IPS-18a (cell line): Measurements from ENCODE around the gene FGGY.

Experiments used
- H3K27ac ChIP-seq: one replicate; pipeline ENCODE4 v1.5.1; 2013; ENCODE audit warnings: low read length
- H3K27me3 ChIP-seq: one replicate; pipeline ENCODE4 v1.6.1; 2013; ENCODE audit warnings: mild to moderate bottlenecking, low read length; ENCODE audit not compliant: control insufficient read depth, insufficient read depth
- H3K36me3 ChIP-seq: one replicate; pipeline ENCODE4 v1.6.1; 2013; ENCODE audit warnings: low read depth, low read length; ENCODE audit not compliant: control insufficient read depth
- H3K4me1 ChIP-seq: one replicate; pipeline ENCODE4 v1.6.1; 2013; ENCODE audit warnings: low read depth, low read length; ENCODE audit not compliant: control insufficient read depth
- H3K4me3 ChIP-seq: one replicate; pipeline ENCODE4 v1.5.1; 2013; ENCODE audit warnings: low read length
- H3K9ac ChIP-seq: one replicate; pipeline ENCODE4 v1.6.1; 2013; ENCODE audit warnings: mild to moderate bottlenecking, low read length, moderate library complexity
- H3K9me3 ChIP-seq: one replicate; pipeline ENCODE4 v1.6.1; 2013; ENCODE audit warnings: low read depth, low read length; ENCODE audit not compliant: control insufficient read depth

Gene FGGY

DNA sequence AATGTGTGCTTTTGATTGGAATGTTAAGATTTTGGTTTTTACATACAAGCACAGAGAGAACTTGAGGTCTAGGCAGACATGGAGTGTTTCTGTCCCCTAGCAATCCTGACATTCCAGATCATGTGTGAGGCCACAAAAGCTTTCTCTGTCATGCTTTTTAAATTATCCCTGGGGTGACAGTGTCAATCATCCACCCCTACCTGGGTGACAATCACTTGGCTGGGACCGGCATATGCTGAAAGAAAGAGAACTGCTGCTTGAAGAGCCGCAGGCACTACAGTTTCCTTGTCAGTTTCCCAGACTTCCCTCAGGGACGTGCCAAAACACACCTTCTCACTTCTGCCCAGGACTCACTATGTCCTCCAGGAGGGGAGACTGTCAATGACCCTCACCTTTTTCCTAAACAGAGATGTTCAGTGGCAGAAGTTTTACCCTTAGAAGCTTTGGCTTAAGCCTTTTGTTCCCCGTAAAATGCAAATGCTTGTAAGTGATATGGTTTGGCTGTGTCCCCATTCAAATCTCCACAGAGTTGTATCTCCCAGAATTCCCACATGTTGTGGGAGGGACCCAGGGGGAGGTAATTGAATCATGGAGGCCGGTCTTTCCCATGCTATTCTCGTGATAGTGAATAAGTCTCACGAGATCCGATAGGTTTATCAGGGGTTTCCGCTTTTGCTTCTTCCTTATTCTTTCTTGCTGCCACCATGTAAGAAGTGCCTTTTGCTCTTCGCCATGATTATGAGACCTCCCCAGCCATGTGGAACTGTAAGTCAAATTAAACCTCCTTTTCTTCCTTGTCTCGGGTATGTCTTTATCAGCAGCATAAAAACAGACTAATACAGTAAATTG, 217.4 kb downstream of the FGGY start:
- Histone ChIP-seq H3K9me3 (no peaks in the 10 kb centered on the region), H3K27ac (no peak overlapping the region), H3K9ac (no peak overlapping the region), H3K36me3 (no peaks in the 10 kb centered on the region), H3K4me1 (no peaks in the 10 kb centered on the region), H3K27me3 (no peaks in the 10 kb centered on the region), H3K4me3 (no peak overlapping the region)

DNA sequence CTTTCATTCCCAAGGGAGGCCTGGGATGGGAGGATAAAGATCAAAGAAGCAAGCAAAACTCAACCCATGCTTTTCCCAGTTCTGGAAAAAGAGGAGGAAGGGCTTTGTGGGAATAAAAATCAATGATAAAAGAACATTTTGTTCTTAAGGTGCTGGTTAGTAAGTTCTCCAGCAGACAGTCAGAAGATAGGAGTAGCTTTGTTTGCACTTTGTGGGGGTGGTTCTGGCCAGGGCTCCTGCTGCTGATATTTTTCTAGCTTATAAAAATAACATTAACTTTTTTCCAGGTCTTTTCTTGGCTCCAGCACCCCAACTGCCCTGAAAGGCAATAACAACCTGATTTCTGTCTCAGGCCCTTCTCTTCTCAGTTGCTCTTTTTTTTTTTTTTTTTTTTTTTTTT, 220.0 kb downstream of the FGGY start:
- Histone ChIP-seq H3K27me3 (no peaks in the 10 kb centered on the region), H3K9ac (no peak overlapping the region), H3K4me3 (no peak overlapping the region), H3K4me1 (no peaks in the 10 kb centered on the region), H3K36me3 (no peaks in the 10 kb centered on the region), H3K27ac (no peak overlapping the region), H3K9me3 (no peaks in the 10 kb centered on the region)

DNA sequence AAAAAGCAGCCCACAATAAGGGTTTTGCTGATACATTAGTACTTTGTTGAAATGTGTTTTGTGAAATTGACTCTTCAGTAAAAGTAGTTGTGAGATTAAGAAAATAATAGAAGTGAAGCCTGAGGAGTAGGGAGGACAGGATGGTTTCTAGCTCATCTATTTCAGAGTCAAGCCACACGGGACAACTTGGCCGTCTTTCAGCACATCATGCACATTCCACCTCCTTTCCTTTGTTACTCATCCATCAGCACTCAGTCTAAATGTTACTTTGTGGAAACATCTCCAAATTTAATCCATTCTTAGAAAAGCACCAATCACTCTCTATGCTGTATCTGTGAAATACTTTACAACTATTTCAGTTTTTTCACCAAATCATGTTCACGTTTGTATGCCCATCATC, 223.3 kb downstream of the FGGY start:
- no peaks in the 10 kb centered on the region for H3K4me1 ChIP-seq
- no peaks in the 10 kb centered on the region for H3K9me3 ChIP-seq
- H3K36me3 ChIP-seq: no peaks in the 10 kb centered on the region
- no peak overlapping the region for H3K27ac ChIP-seq
- H3K9ac ChIP-seq: no peak overlapping the region
- no peak overlapping the region for H3K4me3 ChIP-seq
- no peaks in the 10 kb centered on the region for H3K27me3 ChIP-seq

- H3K9ac ChIP-seq: no peak overlapping the region
- no peaks in the 10 kb centered on the region for H3K36me3 ChIP-seq
- no peaks in the 10 kb centered on the region for H3K4me1 ChIP-seq
- H3K9me3 ChIP-seq: no peaks in the 10 kb centered on the region
- no peaks in the 10 kb centered on the region for H3K27me3 ChIP-seq
- no peak overlapping the region for H3K4me3 ChIP-seq
- no peak overlapping the region for H3K27ac ChIP-seq
Measured at GRCh38 chr1:59520827-59521418, 224.0 kb downstream of the FGGY start.

- Histone ChIP-seq H3K4me3 (no peak overlapping the region), H3K9ac (no peak overlapping the region), H3K36me3 (no peaks in the 10 kb centered on the region), H3K9me3 (no peaks in the 10 kb centered on the region), H3K27me3 (no peaks in the 10 kb centered on the region), H3K4me1 (no peaks in the 10 kb centered on the region), H3K27ac (no peak overlapping the region)
Measured at GRCh38 chr1:59521456-59521855, 224.6 kb downstream of the FGGY start.

DNA sequence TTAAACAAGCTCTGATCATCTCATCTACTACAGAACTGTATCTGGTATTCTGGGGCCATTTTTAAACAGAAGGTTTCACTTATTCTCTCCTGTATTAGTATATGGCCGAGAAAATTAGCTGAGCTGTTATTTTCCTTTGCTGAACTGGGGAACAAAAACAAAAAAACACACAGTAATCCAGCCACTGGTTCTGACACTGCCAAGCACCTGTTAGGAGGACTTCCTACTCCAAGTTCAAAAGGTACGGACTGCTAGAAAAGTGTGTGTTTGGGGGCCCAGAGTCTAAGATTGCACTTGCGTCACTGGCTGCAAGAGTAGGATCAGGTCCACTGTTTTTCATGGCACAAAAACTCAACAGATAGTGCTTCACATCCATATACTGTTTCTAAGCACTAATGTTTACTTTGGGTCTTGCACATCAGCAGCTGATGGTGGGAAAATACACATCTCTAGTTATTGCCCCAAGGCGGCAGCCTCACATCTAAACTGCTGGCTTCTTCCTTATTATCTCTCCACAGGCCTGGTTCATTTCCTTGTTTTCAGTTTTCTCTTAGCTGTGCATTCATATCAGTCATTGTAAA, 226.1 kb downstream of the FGGY start:
- H3K4me3 ChIP-seq: no peak overlapping the region
- no peaks in the 10 kb centered on the region for H3K36me3 ChIP-seq
- H3K27ac ChIP-seq: no peak overlapping the region
- no peak overlapping the region for H3K9ac ChIP-seq
- H3K9me3 ChIP-seq: no peaks in the 10 kb centered on the region
- H3K27me3 ChIP-seq: no peaks in the 10 kb centered on the region
- H3K4me1 ChIP-seq: no peaks in the 10 kb centered on the region

GRCh38 chr1:59523745-59524450, 227.0 kb downstream of the FGGY start:
- H3K9me3 ChIP-seq: no peaks in the 10 kb centered on the region
- H3K36me3 ChIP-seq: no peaks in the 10 kb centered on the region
- H3K9ac ChIP-seq: no peak overlapping the region
- no peak overlapping the region for H3K27ac ChIP-seq
- no peaks in the 10 kb centered on the region for H3K27me3 ChIP-seq
- no peaks in the 10 kb centered on the region for H3K4me1 ChIP-seq
- no peak overlapping the region for H3K4me3 ChIP-seq

DNA sequence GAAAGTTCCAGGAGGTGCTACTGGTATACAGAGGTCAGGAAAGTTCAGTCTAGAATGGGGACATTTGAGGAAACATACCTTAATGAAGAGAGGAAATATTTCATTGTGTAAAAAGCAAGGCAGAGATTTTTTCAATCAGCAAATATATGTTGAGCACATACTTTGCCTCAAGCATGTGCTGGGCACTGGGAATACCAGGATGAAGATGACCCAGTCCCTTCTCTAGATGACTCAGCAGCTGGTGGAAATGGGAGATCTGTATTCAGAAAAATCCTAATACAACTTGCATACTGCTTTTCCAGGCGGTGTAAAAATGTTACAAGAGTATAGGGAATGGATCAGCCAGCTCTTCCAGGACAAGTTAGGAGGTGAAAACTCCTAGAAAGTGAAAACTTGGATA, 229.3 kb downstream of the FGGY start:
- no peak overlapping the region for H3K4me3 ChIP-seq
- no peak overlapping the region for H3K9ac ChIP-seq
- H3K27me3 ChIP-seq: no peaks in the 10 kb centered on the region
- H3K9me3 ChIP-seq: no peaks in the 10 kb centered on the region
- no peak overlapping the region for H3K27ac ChIP-seq
- no peaks in the 10 kb centered on the region for H3K4me1 ChIP-seq
- H3K36me3 ChIP-seq: no peaks in the 10 kb centered on the region

GRCh38 chr1:59528471-59528870, 231.6 kb downstream of the FGGY start:
- no peak overlapping the region for H3K9ac ChIP-seq
- H3K27ac ChIP-seq: no peak overlapping the region
- H3K27me3 ChIP-seq: no peaks in the 10 kb centered on the region
- H3K4me1 ChIP-seq: no peaks in the 10 kb centered on the region
- no peak overlapping the region for H3K4me3 ChIP-seq
- no peaks in the 10 kb centered on the region for H3K9me3 ChIP-seq
- H3K36me3 ChIP-seq: no peaks in the 10 kb centered on the region

DNA sequence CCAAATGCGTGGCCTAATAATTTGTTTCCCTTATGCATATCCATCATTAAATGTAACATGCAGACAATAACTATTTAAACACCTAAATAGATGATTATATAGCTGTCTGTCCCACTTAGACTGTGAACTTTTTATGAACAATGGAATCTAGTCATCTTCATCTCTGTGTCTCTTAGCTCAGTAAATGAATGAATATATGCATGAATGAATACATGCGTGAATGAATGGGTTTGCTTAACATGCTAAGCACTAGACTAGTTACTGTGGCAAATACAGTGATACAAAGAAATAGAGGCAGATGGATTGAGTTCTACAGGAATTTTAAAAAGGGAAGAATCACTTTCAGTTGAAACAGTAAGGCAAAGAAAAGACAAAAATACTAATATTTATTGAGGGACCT, 232.0 kb downstream of the FGGY start:
- no peaks in the 10 kb centered on the region for H3K36me3 ChIP-seq
- no peaks in the 10 kb centered on the region for H3K27me3 ChIP-seq
- no peak overlapping the region for H3K27ac ChIP-seq
- no peak overlapping the region for H3K9ac ChIP-seq
- no peak overlapping the region for H3K4me3 ChIP-seq
- no peaks in the 10 kb centered on the region for H3K4me1 ChIP-seq
- no peaks in the 10 kb centered on the region for H3K9me3 ChIP-seq

DNA sequence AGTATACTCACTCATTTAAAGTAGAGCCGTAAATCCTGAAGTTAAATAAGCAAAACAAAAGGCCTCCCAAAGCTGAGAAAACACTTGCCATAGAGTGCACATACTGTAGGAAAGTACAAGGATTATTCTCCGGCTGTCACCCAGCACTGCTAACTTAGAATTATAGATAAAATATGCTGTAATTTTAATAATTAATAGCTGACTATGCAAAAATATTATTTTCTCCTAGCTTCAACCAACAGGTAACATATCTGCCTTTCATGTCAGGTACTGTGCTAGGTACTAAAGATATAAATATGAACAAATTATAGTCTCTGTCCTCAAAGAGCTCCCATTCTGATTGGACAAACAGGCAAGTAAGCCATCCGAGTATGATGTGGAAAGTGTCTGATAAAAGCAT, 233.2 kb downstream of the FGGY start:
- H3K36me3 ChIP-seq: no peaks in the 10 kb centered on the region
- no peak overlapping the region for H3K27ac ChIP-seq
- no peak overlapping the region for H3K4me3 ChIP-seq
- H3K4me1 ChIP-seq: no peaks in the 10 kb centered on the region
- no peak overlapping the region for H3K9ac ChIP-seq
- H3K9me3 ChIP-seq: no peaks in the 10 kb centered on the region
- no peaks in the 10 kb centered on the region for H3K27me3 ChIP-seq
